ENCODE data around the gene NHS.

DNA sequence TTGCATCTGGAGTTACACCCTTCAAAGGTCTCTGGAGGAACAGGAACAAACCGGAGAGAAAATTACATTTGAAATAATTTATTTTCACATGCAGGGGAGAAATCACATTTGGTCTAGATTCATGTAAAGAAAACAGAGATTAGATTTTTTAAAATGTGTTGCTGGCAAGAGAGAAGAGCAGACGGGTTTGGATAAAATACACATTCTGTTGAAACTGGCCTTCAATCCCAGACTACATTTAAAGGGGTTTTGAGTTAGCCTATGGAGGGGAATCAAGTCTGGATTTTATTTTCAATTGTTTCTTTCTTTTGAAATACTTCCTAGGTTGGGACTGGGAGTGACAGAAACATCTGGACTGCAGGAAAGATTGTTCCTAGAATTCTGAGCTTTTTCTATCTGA lies 180.8 kb downstream of the NHS start:
- TF ChIP-seq, protein P1, sequence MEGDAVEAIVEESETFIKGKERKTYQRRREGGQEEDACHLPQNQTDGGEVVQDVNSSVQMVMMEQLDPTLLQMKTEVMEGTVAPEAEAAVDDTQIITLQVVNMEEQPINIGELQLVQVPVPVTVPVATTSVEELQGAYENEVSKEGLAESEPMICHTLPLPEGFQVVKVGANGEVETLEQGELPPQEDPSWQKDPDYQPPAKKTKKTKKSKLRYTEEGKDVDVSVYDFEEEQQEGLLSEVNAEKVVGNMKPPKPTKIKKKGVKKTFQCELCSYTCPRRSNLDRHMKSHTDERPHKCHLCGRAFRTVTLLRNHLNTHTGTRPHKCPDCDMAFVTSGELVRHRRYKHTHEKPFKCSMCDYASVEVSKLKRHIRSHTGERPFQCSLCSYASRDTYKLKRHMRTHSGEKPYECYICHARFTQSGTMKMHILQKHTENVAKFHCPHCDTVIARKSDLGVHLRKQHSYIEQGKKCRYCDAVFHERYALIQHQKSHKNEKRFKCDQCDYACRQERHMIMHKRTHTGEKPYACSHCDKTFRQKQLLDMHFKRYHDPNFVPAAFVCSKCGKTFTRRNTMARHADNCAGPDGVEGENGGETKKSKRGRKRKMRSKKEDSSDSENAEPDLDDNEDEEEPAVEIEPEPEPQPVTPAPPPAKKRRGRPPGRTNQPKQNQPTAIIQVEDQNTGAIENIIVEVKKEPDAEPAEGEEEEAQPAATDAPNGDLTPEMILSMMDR (IDR thresholded peaks at IDR 0.05; ENCODE audit: insufficient read depth, low read length) = no peak
- no peak for TF ChIP-seq GABPA (IDR thresholded peaks at IDR 0.05; ENCODE audit: low read depth)
